Cardiac muscle cell (in vitro differentiated cells and primary cell): ENCODE measurements around the gene TDRD6. TPM values are rescaled to one million over a fixed set of nuclear protein-coding genes. Genes with fewer than 3 reads are reported as not detected.

Experiments
- DNase-seq, 2 donors: peaks; one replicate each; pipeline versions ENCODE4 v3.0.0 to v3.0.0-alpha.2; 2010 to 2017; ENCODE audit warnings: low read depth in 1 of 2, low spot score in 1 of 2
- H3K27ac ChIP-seq: fragments of 200-600 bp; sonication (generic); 2 replicates; pipeline ENCODE4 v1.5.1; 2016
- H3K27me3 ChIP-seq: fragments of 200-600 bp; sonication (generic); 2 replicates; pipeline ENCODE4 v1.6.0; 2016; ENCODE audit warnings: control low read depth
- H3K36me3 ChIP-seq: fragments of 200-600 bp; sonication (generic); 2 replicates; pipeline ENCODE4 v1.5.1; 2016; ENCODE audit warnings: control low read depth
- H3K4me1 ChIP-seq: fragments of 200-600 bp; sonication (generic); 2 replicates; pipeline ENCODE4 v1.8.1; 2017; ENCODE audit warnings: low read depth, mild to moderate bottlenecking, mixed run types
- H3K4me3 ChIP-seq: fragments of 200-600 bp; sonication (generic); 2 replicates; pipeline ENCODE4 v1.5.1; 2016; ENCODE audit warnings: mild to moderate bottlenecking
- H3K9me3 ChIP-seq: fragments of 200-600 bp; sonication (generic); 2 replicates; pipeline ENCODE4 v1.5.1; 2017; ENCODE audit warnings: low read depth, mild to moderate bottlenecking, control low read depth
- CTCF ChIP-seq: IDR thresholded peaks from 2 replicates; pipeline ENCODE4 v1.5.1; 2012; ENCODE audit warnings: low read depth, mild to moderate bottlenecking, low read length
- polyA plus RNA-seq: library from polyadenylated mRNA; unstranded; fragments of >200 nt; fragmentation: Nextera tagmentation; extraction: Ambion mirVana; gene quantifications from 2 replicates; pipeline ENCODE4 v1.2.1, GENCODE V29; 2016
- total RNA-seq: library from RNA; depleted of rRNA; stranded (reverse); fragments of >200 nt; gene quantifications from 2 replicates; pipeline ENCODE4 v1.2.3, GENCODE V29; 2016

TDRD6 gene
- total and polyA plus RNA-seq, 2 experiments from 2014 or later, result 0.12 to 0.57 TPM

- no peak overlapping the region for H3K27ac ChIP-seq
- no peaks in the 10 kb centered on the region for H3K27me3 ChIP-seq
- H3K36me3 ChIP-seq, result no peaks in the 10 kb centered on the region
- H3K4me3 ChIP-seq, result no peak overlapping the region
- no peak for TF ChIP-seq CTCF
- H3K4me1 ChIP-seq, result no peaks in the 10 kb centered on the region
- DNase-seq, result no peak
- H3K9me3 ChIP-seq, result no peaks in the 10 kb centered on the region
Measured at GRCh38 chr6:46699970-46700369, 12.3 kb downstream of the TDRD6 start.

- Histone ChIP-seq H3K9me3 (no peaks in the 10 kb centered on the region), H3K4me3 (no peak overlapping the region), H3K27me3 (no peaks in the 10 kb centered on the region), H3K27ac (no peak overlapping the region), H3K4me1 (no peaks in the 10 kb centered on the region), H3K36me3 (no peaks in the 10 kb centered on the region)
- TF ChIP-seq CTCF, result no peak
- peak; percentile 2 to 50 for DNase-seq
Measured at GRCh38 chr6:46704562-46704961, 16.9 kb downstream of the TDRD6 start.

GRCh38 chr6:46706464-46706863 is 18.8 kb downstream of the TDRD6 start:
- no peaks in the 10 kb centered on the region for H3K9me3 ChIP-seq
- H3K27ac ChIP-seq, result no peak overlapping the region
- no peaks in the 10 kb centered on the region for H3K4me1 ChIP-seq
- no peaks in the 10 kb centered on the region for H3K27me3 ChIP-seq
- no peaks in the 10 kb centered on the region for H3K36me3 ChIP-seq
- DNase-seq, result no peak
- TF ChIP-seq CTCF, result no peak
- no peak overlapping the region for H3K4me3 ChIP-seq

- Histone ChIP-seq H3K27me3 (no peaks in the 10 kb centered on the region), H3K4me3 (no peak overlapping the region), H3K36me3 (no peaks in the 10 kb centered on the region), H3K27ac (no peak overlapping the region), H3K4me1 (no peaks in the 10 kb centered on the region), H3K9me3 (no peaks in the 10 kb centered on the region)
- TF ChIP-seq CTCF, result no peak
- DNase-seq, result no peak
Measured at GRCh38 chr6:46711491-46711890, 23.8 kb downstream of the TDRD6 start.

GRCh38 chr6:46715141-46715540 is 27.5 kb downstream of the TDRD6 start:
- Histone ChIP-seq H3K9me3 (no peaks in the 10 kb centered on the region), H3K4me3 (no peak overlapping the region), H3K27ac (no peak overlapping the region), H3K27me3 (peaks cover 9% of the 10 kb centered on the region), H3K36me3 (no peaks in the 10 kb centered on the region), H3K4me1 (no peaks in the 10 kb centered on the region)
- DNase-seq, result no peak
- no peak for TF ChIP-seq CTCF

- Histone ChIP-seq H3K4me1 (no peaks in the 10 kb centered on the region), H3K27ac (no peak overlapping the region), H3K27me3 (peaks cover 23% of the 10 kb centered on the region), H3K9me3 (no peaks in the 10 kb centered on the region), H3K36me3 (no peaks in the 10 kb centered on the region), H3K4me3 (no peak overlapping the region)
- TF ChIP-seq CTCF, result no peak
- DNase-seq, result peak in 1 of 2 donors; percentile 10
Measured at GRCh38 chr6:46719099-46719498, 31.4 kb downstream of the TDRD6 start.
